ENCODE data around the gene GRIP2.

Gene GRIP2

DNA sequence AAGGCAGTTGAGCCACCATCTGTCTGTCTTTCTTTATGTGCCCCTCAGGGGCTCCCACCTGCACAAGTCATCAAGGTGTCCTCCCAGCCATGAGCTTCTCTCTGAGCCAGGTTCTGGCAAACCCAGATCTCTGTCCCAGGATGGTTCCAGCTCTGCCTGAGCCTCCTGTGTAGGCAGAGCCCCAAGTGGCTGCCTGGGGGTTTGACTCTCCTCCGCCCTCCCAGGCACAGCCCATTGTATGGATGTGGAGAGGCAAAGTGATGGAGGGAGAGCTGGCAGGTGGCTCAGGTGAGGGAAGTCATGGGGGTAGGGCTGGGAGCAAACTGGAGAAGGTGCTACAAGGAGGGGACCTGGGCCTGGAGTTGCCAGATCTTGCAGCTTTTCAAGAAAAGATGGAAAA lies 56.9 kb downstream of the GRIP2 start:
- DNase-seq (ENCODE audit: low spot score) = no peak

GRCh38 chr3:14482271-14482721 lies 57.8 kb downstream of the GRIP2 start:
- no peak for DNase-seq (ENCODE audit: low spot score)

- no peak for DNase-seq (ENCODE audit: low spot score)
Observed at GRCh38 chr3:14481646-14482036, 58.5 kb downstream of the GRIP2 start.

DNA sequence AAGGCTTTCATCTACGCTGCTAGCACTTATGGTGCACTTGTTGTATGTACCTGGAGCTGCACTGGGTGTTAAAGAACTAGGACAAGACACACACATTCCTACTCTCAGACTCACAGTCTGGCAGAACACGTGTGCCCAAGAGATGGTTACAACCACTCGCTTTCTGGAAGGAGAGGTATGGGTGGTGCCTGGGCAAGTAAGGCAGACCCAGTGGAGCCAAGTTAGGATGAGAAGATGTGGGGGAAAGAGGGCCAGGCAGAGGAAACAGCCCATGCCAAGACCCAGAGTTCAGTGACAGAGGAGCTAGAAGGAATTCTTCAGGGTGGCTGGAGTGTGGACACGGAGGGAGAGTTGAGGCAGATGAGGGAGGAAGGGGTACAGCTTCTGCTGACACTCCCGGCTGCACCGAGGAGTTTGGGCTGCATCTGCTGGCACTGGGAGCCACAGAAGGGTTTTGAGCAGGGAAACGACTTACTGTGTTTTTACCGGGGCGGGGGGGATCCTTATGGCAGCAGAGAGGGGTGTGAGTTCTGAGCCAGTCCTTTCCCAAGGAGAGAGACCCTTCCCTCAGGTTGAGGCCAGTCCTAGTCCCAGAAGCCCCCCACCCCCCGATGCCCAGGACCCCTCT lies 59.0 kb downstream of the GRIP2 start:
- DNase-seq (ENCODE audit: low spot score) = no peak

- DNase-seq (ENCODE audit: low spot score) = no peak
Observed at GRCh38 chr3:14480207-14481017, 59.7 kb downstream of the GRIP2 start.

GRCh38 chr3:14479591-14479990 lies 60.6 kb downstream of the GRIP2 start:
- DNase-seq (ENCODE audit: low spot score) = no peak

DNA sequence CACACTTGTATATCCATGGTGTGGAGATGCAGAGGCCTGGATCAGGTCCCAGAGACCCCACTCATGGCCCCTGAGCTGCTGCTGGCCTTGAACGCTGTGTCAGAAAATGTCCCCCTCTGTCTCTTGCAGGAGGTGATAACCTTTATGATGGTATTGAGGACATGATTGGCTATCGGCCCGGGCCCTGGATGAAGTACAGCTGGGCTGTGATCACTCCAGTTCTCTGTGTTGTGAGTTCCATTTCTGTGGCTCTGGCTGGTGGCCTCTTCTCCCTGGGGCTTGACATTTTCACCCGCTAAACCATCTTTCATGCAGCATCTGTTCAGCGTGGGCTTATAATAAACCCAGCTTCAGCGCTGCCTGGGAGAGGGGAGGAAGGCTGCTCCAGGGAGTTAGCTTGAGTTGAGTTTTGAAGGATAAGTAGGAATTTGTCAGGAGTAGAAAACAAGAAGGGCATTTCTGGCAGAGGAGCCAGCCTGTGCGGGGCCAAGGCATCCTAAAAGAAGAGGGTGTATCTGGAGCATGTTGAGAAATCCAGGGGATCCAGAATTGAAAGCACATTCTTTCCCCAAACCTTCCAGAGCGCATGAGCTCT lies 61.1 kb downstream of the GRIP2 start:
- DNase-seq (ENCODE audit: low spot score) = no peak

DNA sequence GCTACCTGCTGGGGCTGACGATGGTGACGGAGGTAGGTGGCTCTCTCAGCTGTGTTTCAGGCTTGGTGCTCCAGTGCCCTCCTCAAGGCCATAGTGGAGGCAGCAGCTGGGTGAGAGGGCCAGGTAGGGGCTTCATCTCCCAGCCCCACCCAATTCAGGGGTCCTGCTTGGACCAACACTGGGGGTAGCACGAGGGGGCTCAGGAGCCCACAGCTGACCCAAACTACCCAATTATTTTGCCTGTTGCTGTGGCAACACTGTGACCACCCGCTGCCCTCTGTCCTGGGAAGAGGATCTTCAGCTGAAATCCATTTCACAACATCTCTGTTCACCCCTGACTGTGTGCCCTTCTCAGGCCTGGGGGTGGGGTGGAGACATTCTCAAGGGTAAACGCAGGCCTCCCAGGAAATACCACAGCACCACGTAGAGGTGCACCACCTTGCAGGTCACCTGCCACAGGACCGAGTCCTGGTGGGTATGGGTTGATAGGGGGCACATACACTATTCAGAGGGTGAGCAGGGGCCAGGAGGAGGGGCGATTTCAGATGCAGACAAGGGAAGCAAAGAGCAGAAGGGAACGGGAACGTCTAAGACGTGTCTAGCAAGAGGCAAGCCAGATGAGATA lies 62.7 kb downstream of the GRIP2 start:
- no peak for DNase-seq (ENCODE audit: low spot score)

GRCh38 chr3:14476583-14477265 lies 63.4 kb downstream of the GRIP2 start:
- DNase-seq (ENCODE audit: low spot score) = no peak

- DNase-seq (ENCODE audit: low spot score) = no peak
Observed at GRCh38 chr3:14475621-14476020, 64.5 kb downstream of the GRIP2 start.

DNA sequence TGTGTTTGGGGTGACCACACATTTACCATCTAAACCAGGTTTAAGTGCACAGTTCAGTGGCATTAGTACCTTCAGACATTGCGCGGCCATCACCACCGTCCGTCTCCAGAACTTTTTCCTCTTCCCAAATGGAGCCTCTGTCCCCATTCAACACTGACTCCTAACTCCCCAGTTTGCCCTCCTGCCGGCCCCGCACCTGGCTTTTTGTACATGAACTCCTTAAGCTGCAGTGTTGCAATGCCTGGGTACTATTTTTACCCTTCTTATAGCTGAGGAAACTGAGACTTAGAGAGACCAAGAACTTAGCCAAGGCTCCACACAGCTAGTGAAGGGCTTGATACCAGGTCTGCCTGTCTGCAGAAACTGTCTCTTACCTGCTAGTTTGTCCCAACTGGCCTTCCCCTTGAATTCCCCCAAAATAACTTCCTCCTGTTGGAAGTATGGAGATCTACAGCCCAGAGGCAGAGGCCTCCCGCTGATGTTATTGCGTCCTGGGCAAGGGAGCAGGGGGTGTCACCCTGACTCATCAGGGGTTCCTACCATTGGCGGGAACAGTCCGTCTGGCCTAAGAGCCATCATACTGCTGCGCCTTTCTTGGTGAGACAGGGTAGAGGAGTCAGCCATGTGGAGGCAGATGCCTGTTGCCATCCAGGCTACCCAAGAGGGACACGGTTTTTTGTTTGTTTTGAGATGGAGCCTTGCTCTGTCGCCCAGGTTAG lies 65.6 kb downstream of the GRIP2 start:
- no peak for DNase-seq (ENCODE audit: low spot score)

DNA sequence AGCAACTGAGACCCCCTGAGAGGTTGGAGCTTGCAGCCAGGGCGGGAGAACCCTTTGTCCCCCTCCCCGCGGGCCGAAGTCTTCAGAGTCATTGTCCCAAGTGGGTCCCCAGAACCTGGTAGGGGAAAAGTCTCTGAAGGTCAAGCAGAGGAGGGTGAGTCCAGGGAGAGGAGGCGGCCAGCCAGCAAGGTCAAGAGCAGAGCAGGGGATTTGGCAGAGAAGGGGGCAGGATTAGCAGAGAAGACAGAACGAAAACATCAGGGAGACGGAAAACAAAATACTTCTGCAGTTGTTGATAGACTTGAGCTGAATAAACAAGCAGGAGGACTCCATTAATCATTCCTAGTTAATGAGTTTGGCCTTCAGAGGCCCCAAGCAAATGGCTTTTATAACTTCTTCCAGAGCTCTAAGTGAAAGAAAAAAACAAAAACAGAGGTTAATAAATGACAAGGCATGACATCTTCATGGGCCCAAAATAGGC lies 66.7 kb downstream of the GRIP2 start:
- no peak for DNase-seq (ENCODE audit: low spot score)

GRCh38 chr3:14472471-14473351 lies 67.4 kb downstream of the GRIP2 start:
- peak; percentile 6 for DNase-seq (ENCODE audit: low spot score)

GRCh38 chr3:14471690-14472089 lies 68.5 kb downstream of the GRIP2 start:
- no peak for DNase-seq (ENCODE audit: low spot score)

- no peak for DNase-seq (ENCODE audit: low spot score)
Observed at GRCh38 chr3:14471016-14471415, 69.1 kb downstream of the GRIP2 start.

- DNase-seq (ENCODE audit: low spot score) = no peak
Observed at GRCh38 chr3:14470461-14470860, 69.7 kb downstream of the GRIP2 start.

- DNase-seq (ENCODE audit: low spot score) = no peak
Observed at GRCh38 chr3:14468621-14468981, 71.5 kb downstream of the GRIP2 start.

DNA sequence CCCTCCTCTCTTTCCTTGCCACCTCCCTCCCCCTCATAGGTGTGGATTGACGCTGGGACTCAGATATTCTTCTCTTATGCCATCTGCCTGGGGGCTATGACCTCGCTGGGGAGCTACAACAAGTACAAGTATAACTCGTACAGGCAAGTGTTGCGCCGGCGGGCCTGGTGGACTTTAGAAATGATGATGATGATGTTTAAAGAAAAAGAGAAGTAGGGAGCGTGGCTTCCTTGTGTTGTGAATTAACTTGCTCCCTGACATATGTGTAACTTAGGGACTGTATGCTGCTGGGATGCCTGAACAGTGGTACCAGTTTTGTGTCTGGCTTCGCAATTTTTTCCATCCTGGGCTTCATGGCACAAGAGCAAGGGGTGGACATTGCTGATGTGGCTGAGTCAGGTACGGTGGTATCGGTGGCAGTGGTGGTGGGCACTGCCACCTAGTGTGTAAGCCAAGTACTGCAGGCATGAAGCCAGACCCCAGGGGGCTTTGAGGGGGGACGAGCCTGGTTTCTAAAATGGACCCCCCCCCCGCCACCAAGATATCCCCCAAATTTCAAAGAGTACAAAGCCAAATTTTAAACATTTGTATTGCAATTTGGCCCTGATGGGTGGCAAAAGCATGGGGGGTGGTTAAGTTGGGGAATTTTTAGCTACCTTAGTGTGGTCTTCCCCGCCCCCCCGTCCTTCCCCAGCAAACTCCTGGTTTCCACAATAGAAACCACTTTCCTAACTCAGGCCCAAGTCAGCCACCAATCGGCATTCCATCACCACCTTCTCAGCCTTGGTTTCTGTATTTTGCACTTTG lies 72.1 kb downstream of the GRIP2 start:
- peak; percentile 23 for DNase-seq (ENCODE audit: low spot score)

- no peak for DNase-seq (ENCODE audit: low spot score)
Observed at GRCh38 chr3:14466179-14466903, 73.8 kb downstream of the GRIP2 start.

Data from LoVo (cell line).